ENCODE measurements around the gene HRAS. TPM values are rescaled to one million over a fixed set of nuclear protein-coding genes. Genes with fewer than 3 reads are reported as not detected.

Gene HRAS
- total RNA-seq, 6 donors from 2014 or later, result 45.5 to 85.0 (median 59.9) TPM

- ATAC-seq (ENCODE audit: low FRiP score in 2 of 2), result no peak
- H3K27ac ChIP-seq, result no peak overlapping the region
- no peak overlapping the region for H3K4me3 ChIP-seq
- TF ChIP-seq CTCF (IDR thresholded peaks at IDR 0.05) (no peak), POLR2AphosphoS5 (IDR thresholded peaks at IDR 0.05) (no peak), POLR2A (IDR thresholded peaks at IDR 0.05) (no peak), EP300 (IDR thresholded peaks at IDR 0.05) (no peak)
- H3K36me3 ChIP-seq, result peaks cover 0 to 8% (median 0%) of the 10 kb centered on the region in 4 donors
- H3K4me1 ChIP-seq, result peaks cover 35 to 63% (median 55%) of the 10 kb centered on the region in 4 donors
- WGBS, 2 donors, result 80 to 88% methylated on average over 7 to 11 of the region's 20 CpGs
- H3K9me3 ChIP-seq, result no peaks in the 10 kb centered on the region
- DNase-seq, result peak in 1 of 2 donors; percentile 82
- peaks cover 1 to 22% (median 12%) of the 10 kb centered on the region in 4 donors for H3K27me3 ChIP-seq
Measured at GRCh38 chr11:558503-558902, 23.1 kb upstream of the HRAS start.

DNA sequence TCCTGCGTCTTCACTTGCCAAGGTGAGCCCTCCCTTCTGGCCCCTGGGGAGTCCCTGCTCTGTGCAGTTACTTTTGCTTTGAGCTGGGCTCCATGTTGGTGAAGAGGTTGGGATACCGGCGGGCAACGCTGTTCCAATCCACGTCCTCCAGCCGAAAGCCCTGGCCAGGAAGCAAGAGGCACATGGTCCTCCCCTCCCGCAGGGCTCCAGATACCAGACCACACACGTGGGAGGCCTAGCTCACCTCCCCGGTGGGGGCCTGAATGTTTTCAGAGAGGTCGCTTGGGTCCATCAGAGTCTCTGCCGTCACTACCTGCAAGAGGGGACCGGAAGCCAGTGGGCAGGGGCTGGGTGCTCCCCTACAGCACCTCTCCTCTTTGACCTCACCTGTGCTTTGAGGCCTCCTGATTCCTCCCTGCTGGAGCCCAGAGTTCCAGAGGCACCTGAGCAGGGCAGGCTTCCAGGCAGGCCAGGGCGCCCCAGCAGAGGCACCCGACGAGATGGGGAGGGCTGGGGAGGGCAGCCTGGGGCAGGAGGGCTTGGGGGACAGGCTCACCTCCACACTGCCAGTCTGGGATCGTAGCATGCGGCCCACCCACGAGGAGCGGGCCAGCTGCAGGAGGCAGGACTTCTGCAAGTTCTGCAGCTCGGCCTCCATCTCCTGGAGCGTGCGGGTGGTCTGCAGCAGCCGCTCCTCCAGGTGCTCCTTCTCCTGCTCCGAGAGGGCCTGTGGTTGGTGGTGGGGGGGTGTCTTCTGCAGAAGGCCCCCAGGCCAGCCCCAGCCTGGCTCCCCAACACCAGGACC, 22.2 kb upstream of the HRAS start:
- H3K4me1 ChIP-seq, result peaks cover 33 to 54% (median 47%) of the 10 kb centered on the region in 4 donors
- no peak for ATAC-seq (ENCODE audit: low FRiP score in 2 of 2)
- peak in 1 of 2 donors; percentile 82 for DNase-seq
- WGBS, 2 donors, result 90 to 100% methylated on average over 5 to 16 of the region's 24 CpGs
- no peaks in the 10 kb centered on the region for H3K36me3 ChIP-seq
- peaks cover 1 to 22% (median 12%) of the 10 kb centered on the region in 4 donors for H3K27me3 ChIP-seq
- TF ChIP-seq EP300 (IDR thresholded peaks at IDR 0.05) (no peak), POLR2AphosphoS5 (IDR thresholded peaks at IDR 0.05) (no peak), POLR2A (IDR thresholded peaks at IDR 0.05) (no peak), CTCF (IDR thresholded peaks at IDR 0.05) (no peak)
- no peaks in the 10 kb centered on the region for H3K9me3 ChIP-seq
- no peak overlapping the region for H3K27ac ChIP-seq
- H3K4me3 ChIP-seq, result no peak overlapping the region

- Histone ChIP-seq H3K4me3 (no peak overlapping the region), H3K4me1 (peaks cover 32 to 47% (median 39%) of the 10 kb centered on the region in 4 donors), H3K27ac (no peak overlapping the region), H3K9me3 (no peaks in the 10 kb centered on the region), H3K36me3 (no peaks in the 10 kb centered on the region), H3K27me3 (peaks cover 1 to 22% (median 12%) of the 10 kb centered on the region in 4 donors)
- DNase-seq, result peak in 1 of 2 donors; percentile 78
- ATAC-seq (ENCODE audit: low FRiP score in 2 of 2), result no peak
- 63 to 76% methylated on average over 6 to 19 of the region's 22 CpGs for WGBS, 2 donors
- TF ChIP-seq POLR2A (IDR thresholded peaks at IDR 0.05) (no peak), CTCF (IDR thresholded peaks at IDR 0.05) (no peak), EP300 (IDR thresholded peaks at IDR 0.05) (no peak), POLR2AphosphoS5 (IDR thresholded peaks at IDR 0.05) (no peak)
Measured at GRCh38 chr11:556662-557256, 21.4 kb upstream of the HRAS start.

- TF ChIP-seq EP300 (IDR thresholded peaks at IDR 0.05) (no peak), POLR2A (IDR thresholded peaks at IDR 0.05) (no peak), CTCF (IDR thresholded peaks at IDR 0.05) (peak in 1 of 6 experiments; percentile 4)
- H3K9me3 ChIP-seq, result no peaks in the 10 kb centered on the region
- H3K27me3 ChIP-seq, result peaks cover 1 to 22% (median 12%) of the 10 kb centered on the region in 4 donors
- peaks cover 26 to 39% (median 32%) of the 10 kb centered on the region in 4 donors for H3K4me1 ChIP-seq
- peak overlapping the region in 3 of 4 donors; percentile 38 to 56 (median 53) for H3K4me3 ChIP-seq
- DNase-seq, result peak in 1 of 2 donors; percentile 88
- 15 to 44% methylated on average over 21 to 26 of the region's 104 CpGs for WGBS, 2 donors
- ATAC-seq (ENCODE audit: low FRiP score in 2 of 2), result no peak
- H3K27ac ChIP-seq, result no peak overlapping the region
- H3K36me3 ChIP-seq, result no peaks in the 10 kb centered on the region
Measured at GRCh38 chr11:555780-556661, 20.6 kb upstream of the HRAS start.

Measured in upper lobe of left lung (tissue), 6 donors.